ENCODE data around the gene ZDHHC3.

DNA sequence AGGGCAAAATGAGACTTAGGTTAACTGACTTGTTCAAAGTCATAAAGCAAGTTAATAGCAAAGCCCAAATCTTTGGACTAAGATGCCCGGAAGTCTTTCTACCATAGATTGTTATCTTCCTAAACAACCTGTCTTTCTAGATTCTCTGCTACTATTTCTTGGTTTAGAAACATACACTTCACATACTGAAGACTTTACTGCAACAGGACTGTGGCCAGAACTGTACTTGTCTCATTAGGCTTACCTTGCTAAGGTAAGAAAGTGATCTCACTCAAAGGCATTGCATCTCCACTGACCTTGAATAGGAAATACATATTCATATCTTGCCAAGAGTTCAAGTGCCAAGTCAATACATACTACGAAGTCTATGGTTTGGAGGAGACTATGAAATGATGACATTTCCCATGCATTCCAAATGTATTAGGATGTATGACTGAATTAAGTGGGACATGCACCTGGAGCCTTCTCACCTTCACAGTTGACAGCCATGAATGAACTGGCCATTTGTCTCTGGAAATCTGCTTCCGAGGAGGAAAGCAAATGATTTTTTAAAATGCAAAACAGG is 5.0 kb downstream of the ZDHHC3 start:
- TF ChIP-seq, protein P1, sequence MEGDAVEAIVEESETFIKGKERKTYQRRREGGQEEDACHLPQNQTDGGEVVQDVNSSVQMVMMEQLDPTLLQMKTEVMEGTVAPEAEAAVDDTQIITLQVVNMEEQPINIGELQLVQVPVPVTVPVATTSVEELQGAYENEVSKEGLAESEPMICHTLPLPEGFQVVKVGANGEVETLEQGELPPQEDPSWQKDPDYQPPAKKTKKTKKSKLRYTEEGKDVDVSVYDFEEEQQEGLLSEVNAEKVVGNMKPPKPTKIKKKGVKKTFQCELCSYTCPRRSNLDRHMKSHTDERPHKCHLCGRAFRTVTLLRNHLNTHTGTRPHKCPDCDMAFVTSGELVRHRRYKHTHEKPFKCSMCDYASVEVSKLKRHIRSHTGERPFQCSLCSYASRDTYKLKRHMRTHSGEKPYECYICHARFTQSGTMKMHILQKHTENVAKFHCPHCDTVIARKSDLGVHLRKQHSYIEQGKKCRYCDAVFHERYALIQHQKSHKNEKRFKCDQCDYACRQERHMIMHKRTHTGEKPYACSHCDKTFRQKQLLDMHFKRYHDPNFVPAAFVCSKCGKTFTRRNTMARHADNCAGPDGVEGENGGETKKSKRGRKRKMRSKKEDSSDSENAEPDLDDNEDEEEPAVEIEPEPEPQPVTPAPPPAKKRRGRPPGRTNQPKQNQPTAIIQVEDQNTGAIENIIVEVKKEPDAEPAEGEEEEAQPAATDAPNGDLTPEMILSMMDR (IDR thresholded peaks at IDR 0.05; ENCODE audit: poor library complexity): no peak
- no peak for TF ChIP-seq EZH2 (IDR thresholded peaks at IDR 0.05; ENCODE audit: borderline replicate concordance)

Data from hepatocyte (in vitro differentiated cells).